ENCODE measurements around the gene INAVA.

DNA sequence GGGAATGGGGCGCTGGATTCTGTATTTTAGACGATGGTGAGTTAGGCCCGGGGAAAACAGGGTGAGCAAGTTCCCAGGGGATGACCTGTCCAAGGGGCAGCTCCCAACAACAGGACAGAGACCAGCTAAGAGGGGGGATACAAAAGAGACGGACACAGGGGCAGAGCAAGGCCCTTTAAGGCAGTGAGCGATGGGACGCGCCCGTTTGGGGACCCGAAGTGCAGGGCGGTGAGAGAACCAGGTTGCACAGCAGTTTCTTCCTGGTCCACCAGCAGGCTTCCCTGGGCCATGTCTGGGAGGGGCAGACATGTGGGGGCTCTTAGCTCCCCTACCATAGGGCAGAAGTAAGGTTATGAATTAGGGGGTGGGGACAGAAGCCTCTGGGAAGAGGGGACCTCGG lies 22.0 kb downstream of the INAVA start:
- TF ChIP-seq, protein P1, sequence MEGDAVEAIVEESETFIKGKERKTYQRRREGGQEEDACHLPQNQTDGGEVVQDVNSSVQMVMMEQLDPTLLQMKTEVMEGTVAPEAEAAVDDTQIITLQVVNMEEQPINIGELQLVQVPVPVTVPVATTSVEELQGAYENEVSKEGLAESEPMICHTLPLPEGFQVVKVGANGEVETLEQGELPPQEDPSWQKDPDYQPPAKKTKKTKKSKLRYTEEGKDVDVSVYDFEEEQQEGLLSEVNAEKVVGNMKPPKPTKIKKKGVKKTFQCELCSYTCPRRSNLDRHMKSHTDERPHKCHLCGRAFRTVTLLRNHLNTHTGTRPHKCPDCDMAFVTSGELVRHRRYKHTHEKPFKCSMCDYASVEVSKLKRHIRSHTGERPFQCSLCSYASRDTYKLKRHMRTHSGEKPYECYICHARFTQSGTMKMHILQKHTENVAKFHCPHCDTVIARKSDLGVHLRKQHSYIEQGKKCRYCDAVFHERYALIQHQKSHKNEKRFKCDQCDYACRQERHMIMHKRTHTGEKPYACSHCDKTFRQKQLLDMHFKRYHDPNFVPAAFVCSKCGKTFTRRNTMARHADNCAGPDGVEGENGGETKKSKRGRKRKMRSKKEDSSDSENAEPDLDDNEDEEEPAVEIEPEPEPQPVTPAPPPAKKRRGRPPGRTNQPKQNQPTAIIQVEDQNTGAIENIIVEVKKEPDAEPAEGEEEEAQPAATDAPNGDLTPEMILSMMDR (IDR thresholded peaks at IDR 0.05; ENCODE audit: borderline replicate concordance, extremely low read depth, low read length, poor library complexity, severe bottlenecking) = no peak
- no peak for TF ChIP-seq EZH2 (IDR thresholded peaks at IDR 0.05; ENCODE audit: borderline replicate concordance, low read depth, low read length, severe bottlenecking)

Measured in DND-41 (cell line).